Activated T-helper 9 cell treated with anti-CD3 and anti-CD28 coated beads, Interleukin-2, amount 50 U/mL, for 16 hours (primary cell): ENCODE measurements around the gene FBN1.

Experiments used
- DNase-seq: peaks from one replicate; pipeline ENCODE4 v3.0.0-alpha.2; 2020; ENCODE audit warnings: low read depth

Gene FBN1

GRCh38 chr15:48514103-48514816, 131.2 kb downstream of the FBN1 start:
- no peak for DNase-seq

- no peak for DNase-seq
These were observed 134.5 kb downstream of the FBN1 start for GRCh38 chr15:48510976-48511375.

DNA sequence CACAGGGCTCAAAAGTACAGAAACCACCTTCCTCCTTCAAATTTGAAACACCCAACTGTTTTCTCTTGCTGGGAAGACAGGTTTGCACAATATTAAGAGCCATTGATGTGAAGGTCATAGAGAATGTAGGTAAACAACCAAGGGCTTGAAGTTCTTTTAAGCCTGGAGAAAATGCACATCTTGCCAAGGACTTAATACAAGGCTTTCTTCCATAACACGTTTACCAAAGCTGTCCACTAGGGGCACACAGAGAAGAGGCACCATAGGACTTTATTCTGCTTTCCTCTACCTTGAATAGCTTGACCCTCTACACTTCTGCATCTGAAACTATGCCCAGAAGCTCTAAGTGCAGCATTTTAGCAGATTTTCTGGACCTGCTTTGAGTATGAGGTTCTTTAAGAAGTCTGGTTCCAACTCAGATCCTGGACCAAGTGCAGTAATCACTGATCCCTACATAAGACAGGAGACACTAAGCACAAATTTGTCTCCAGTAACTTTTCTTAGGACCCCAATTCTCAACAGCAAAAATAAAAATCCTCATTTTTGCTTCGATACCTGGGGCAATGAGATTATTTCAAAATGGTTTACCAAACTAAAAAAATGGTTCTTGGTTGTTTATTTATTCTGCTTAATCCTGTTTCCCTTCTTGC, 138.0 kb downstream of the FBN1 start:
- DNase-seq: no peak

GRCh38 chr15:48505067-48505466, 140.4 kb downstream of the FBN1 start:
- DNase-seq: no peak

DNA sequence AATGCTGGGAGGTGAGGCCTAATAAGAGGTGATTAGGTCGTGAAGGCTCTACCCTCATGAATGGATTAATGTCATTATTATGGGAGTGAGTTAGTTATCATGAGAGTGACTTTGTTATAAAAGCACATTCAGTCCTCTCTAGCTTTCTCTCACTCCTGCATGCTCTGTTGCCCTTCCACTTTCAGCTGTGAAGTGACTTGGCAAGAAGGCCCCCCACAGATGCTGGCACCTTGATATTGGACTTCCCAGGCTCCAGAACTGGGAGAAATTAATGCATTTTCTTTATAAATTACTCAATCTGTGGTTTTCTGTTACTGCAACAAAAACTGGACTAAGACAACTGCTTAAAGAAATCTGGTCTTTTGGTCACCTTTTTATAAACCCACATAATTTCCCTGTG, 144.3 kb downstream of the FBN1 start:
- no peak for DNase-seq

DNA sequence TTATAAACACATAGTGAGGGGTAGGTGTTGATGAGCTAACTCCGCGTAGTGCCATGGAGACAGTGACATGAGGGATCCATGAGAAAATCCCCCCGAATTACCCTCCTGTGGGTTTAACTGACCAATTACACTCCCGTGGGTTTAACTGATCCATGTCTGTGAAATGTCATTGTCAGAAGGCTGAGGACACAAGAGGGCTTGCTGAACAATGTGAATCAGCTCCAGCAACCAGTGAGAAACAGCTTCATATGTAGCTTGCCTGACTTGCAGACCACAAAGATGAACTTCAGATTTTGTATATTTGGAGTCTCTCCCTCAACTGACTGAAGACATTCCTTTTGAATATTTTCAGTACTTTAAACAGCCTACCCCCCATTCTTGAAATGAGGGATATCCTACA, 144.9 kb downstream of the FBN1 start:
- no peak for DNase-seq

- DNase-seq: no peak
These were observed 145.5 kb downstream of the FBN1 start for GRCh38 chr15:48499978-48500377.

- DNase-seq: no peak
These were observed 146.7 kb downstream of the FBN1 start for GRCh38 chr15:48498828-48499227.

GRCh38 chr15:48494631-48495030, 150.9 kb downstream of the FBN1 start:
- no peak for DNase-seq

GRCh38 chr15:48493763-48494225, 151.7 kb downstream of the FBN1 start:
- no peak for DNase-seq

DNA sequence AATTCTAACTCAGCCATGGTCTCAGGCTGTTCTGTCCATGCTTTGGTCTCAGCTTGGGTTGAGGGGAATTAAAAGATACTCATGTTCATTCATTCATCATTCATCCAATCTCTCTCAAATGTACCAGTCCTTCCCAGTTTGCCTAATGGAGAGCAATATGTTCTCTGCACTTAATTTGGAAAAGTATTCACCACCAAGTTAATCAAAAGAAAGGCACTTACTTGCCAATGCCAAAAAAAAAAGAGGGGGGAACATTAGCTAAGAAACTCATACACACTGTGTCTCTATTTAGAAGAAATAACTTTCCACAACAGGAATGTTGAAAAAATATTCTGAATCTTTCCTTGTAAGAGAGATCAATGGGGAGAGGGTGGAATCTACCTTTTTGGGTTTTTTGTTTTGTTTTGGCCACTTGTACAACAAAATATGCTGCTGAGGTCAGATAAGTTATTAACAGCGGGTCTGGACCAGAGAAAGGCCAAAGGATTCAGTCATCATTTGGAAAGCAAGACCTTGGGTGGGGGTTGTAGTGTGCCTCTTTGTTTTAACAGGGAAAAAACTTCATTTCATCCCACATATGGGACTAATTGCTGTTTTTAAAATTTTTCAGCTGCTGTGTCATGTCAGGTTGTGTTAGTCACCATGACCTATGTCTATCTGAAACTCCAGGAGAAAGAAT, 152.3 kb downstream of the FBN1 start:
- no peak for DNase-seq

- no peak for DNase-seq
These were observed 159.3 kb downstream of the FBN1 start for GRCh38 chr15:48486228-48486627.

DNA sequence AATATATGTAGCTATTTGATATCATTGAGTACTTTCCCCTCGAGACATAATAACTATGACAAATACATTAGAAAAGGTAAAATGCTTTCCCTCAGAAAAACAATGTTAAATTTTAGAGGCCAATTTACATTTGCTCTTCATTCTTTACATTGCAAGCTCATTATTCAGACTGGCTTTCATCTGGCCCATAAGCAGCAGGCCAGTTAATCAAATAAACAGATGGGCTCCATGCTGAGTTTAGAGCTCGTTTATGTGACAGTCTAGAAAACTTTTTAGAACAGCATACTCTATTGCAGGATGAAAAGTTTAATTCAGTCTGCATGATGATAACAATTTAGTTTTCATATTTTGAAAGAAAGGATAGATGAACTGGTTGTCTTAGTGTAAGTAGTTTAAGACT, 163.7 kb downstream of the FBN1 start:
- DNase-seq: no peak

GRCh38 chr15:48479751-48480150, 165.8 kb downstream of the FBN1 start:
- no peak for DNase-seq

DNA sequence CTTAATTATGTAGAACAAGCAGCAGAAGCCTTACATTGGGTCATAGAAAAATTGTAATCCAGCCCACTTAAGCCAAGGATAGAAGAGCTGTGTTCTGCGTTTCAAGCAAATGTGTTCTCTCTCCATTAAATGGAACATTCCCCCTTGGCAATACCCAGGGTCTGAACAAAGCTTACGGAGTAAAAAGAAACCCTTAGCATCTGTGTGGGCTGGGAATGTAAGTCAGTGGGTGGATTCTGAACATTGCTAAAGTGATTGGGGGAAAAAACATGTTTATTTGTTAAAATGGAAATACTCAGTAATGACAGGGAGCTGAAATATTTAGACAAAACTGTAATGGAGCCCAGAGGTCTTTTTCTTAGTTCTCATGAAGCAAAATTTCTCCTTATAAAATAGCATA, 166.9 kb downstream of the FBN1 start:
- no peak for DNase-seq

- no peak for DNase-seq
These were observed 167.6 kb downstream of the FBN1 start for GRCh38 chr15:48477795-48478360.

- no peak for DNase-seq
These were observed 169.7 kb downstream of the FBN1 start for GRCh38 chr15:48475600-48476395.

GRCh38 chr15:48473667-48474066, 171.8 kb downstream of the FBN1 start:
- no peak for DNase-seq

DNA sequence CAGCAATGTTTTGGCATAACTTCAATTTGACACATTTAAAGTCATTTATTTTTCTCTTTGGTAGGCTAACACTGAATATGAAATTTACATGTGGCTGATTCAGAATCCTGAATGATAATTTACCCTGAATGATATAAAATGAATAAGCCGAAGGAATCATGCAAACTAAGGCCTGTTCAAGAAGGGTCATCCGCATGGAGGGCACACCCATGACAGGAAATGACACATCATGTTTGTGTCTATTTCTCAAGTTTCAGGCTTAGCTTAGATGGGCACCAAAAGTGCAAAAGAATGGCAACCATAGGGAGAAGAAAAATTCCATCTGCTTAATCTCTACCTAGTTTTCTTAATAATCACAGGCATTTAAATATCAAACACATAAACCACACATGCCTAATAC, 172.8 kb downstream of the FBN1 start:
- no peak for DNase-seq

DNA sequence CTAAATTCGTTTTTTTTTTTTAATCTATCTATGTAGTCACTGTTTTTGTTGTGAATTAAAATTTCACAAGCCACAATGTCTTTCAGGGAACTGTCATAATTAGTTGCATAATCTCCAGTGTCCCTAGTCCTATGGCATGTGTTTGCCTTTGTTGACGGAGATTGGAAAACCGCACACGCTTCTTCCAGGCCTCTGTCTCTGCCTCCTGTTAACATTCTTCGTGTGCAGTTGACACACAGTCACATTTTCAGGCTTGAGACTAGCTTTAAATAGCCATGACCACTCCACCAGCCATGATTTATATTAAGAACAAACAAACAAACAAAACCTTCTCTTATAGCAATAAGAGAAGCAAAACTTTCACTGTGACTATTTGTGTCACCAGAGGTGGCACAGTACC, 174.4 kb downstream of the FBN1 start:
- DNase-seq: no peak

GRCh38 chr15:48470096-48470495, 175.4 kb downstream of the FBN1 start:
- DNase-seq: no peak

GRCh38 chr15:48469681-48470080, 175.8 kb downstream of the FBN1 start:
- no peak for DNase-seq
